Gastroesophageal sphincter (tissue), 3 donors: Measurements from ENCODE around the gene ARHGAP1.

Experiments
- CTCF ChIP-seq, 4 experiments: fragments of 200-600 bp in 2 of 4; fragments of 450-650 bp in 2 of 4; sonication (generic) in 1 of 4; IDR thresholded peaks; one replicate each; pipeline ENCODE4 v1.5.1; 2017 to 2019; ENCODE audit warnings: antibody characterized with exemption in 4 of 4, mild to moderate bottlenecking in 2 of 4, moderate library complexity in 2 of 4
- EP300 ChIP-seq: sonication (generic); formaldehyde crosslinking; IDR thresholded peaks from one replicate; pipeline ENCODE4 v1.6.1; 2017; ENCODE audit warnings: antibody characterized with exemption, mild to moderate bottlenecking
- POLR2A ChIP-seq, 2 donors: fragments of 450-650 bp; IDR thresholded peaks; one replicate each; pipeline ENCODE4 v1.6.1; 2017; ENCODE audit warnings: antibody characterized with exemption in 2 of 2, mild to moderate bottlenecking in 2 of 2, moderate library complexity in 1 of 2
- POLR2AphosphoS5 ChIP-seq: sonication (generic); formaldehyde crosslinking; IDR thresholded peaks from one replicate; pipeline ENCODE4 v1.6.1; 2017; ENCODE audit warnings: antibody characterized with exemption

GRCh38 chr11:46690702-46691101 is 9.7 kb downstream of the ARHGAP1 start:
- TF ChIP-seq CTCF (IDR thresholded peaks at IDR 0.05) = no peak
- no peak for TF ChIP-seq POLR2A (IDR thresholded peaks at IDR 0.05)
- no peak for TF ChIP-seq POLR2AphosphoS5
- no peak for TF ChIP-seq EP300
